Left colon (tissue), 2 donors: ENCODE results near the gene NACA2. TPM values are rescaled to one million over a fixed set of nuclear protein-coding genes. Genes with fewer than 3 reads are reported as not detected.
A peak's percentile ranks its signal among the peaks of the same experiment; 100 is the strongest.
"Not testable (repeated sequence)": the region's sequence is repeated elsewhere in the genome, so short reads cannot be mapped to it uniquely, and the experiment has no call there.

Experiments used
- ATAC-seq: fragments of 200-7000 bp; cut with Tn5 transposase; one replicate; pipeline ENCODE4 v1.9.1; 2020; ENCODE audit warnings: mild to moderate bottlenecking, moderate library complexity
- DNase-seq, 2 donors: peaks; one replicate each; pipeline ENCODE4 v3.0.0-alpha.2; 2020
- intact Hi-C, 2 donors: fragments of 100-400 bp; cut with DNase I in 1 of 2; cut with micrococcal nuclease in 1 of 2; formaldehyde crosslinking; loops; one replicate each; pipeline versions ENCODE4 v1.11.2 to v1.14.0; 2022; cut with DNase I, micrococcal nuclease
- total RNA-seq, 2 donors: library from RNA; stranded (reverse); fragmentation: NEBNext Ultra II Directional; extraction: Animal tissue kit (Norgen Biotek cat#: 25700); gene quantifications; one replicate each; pipeline ENCODE4 v1.2.1, GENCODE V29; 2021
- donor health status: DM: no; HTN: no; CAD: no.
- donor health status: DM: yes; HTN: yes; CAD: no.

NACA2 gene
- total RNA-seq, 2 donors from 2014 or later = not detected

DNA sequence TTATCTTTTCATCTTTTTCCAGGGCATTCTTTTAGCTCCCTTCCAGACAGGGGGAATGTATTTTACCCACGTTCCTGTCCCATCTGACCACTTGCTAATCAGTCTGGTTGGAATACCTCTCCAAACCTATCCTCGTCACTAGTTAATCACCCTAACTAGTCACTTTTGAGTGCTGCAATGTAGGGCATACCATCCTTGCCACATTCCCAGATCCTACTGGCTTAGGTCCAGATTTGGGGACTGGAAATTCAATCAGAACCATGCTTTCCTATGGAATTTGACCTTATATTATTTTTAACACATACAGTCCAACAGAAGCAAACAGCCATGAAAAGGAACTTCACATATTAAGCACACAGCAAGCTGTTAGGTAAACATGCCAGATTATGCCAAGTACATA, 29.7 kb downstream of the NACA2 start:
- DNase-seq (no peak), ATAC-seq (no peak)
- intact Hi-C loops = no loop called here

DNA sequence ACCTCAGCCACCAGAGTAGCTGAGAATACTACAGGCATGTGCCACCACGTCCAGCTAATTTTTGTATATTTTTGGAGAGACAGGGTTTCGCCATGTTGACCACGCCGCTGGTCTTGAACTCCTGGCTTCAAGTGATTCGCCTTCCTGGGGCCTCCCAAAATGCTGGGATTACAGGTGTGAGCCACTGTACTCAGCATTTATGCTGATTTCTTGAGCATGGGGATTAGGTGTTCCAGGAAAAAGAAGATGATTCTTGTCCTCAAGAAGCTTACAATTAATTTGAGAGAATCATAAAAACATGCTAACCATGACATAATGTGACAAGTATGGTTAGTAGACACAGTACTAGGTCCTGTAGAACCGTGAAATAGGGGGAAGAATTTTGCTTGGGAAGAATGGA, 30.9 kb downstream of the NACA2 start:
- no peak for DNase-seq
- ATAC-seq = no peak
- intact Hi-C loops = no loop called here

DNA sequence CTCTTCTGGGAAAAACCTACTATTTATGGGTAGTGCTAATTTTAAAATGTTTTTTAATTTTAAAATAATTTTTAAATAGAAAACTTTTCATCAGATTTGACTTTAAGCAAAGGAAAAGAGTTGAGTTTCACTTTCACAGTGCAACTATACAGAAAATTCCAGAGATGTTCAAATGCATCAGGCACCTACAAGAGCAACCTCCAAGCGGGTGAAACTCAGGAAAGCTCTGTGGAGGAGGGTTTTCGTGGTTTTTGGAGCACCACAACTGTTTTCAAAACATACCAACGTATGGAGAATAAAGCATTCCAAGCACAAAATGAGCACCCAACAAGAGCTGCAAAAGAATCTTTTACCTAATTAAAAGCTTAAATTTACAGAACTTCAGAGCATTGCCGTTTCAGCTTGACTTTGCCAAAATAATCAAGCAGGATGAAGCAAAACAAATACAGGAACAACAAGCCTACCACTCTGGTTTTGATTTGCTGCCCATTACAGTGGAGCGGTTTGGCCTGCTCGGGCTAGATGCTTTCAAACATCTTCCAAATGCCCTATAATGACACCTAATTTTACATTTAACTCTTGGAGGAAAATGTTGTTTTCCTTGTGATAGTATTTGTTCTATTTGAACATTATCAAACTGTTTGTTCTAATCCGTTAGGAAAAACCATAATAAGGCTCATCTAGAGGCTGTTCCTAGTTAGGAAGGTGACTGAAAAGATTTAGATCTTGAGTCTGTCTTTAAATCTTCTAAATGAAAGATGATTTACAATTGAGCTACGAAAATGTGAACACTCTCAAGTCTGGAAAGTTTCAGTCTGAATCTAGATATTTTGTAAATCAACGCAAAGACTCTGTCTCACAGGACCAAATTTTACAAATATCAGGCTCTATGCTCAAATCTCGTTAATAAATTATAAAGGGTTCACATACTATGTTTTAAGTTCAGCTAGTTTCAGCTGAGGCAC, 34.5 kb downstream of the NACA2 start:
- intact Hi-C loops = loop anchor here in 1 of 2 donors (10.0 kb wide), 1 partner anchor 142 kb away; no protein-coding TSS in a partner anchor
- ATAC-seq = no peak

DNA sequence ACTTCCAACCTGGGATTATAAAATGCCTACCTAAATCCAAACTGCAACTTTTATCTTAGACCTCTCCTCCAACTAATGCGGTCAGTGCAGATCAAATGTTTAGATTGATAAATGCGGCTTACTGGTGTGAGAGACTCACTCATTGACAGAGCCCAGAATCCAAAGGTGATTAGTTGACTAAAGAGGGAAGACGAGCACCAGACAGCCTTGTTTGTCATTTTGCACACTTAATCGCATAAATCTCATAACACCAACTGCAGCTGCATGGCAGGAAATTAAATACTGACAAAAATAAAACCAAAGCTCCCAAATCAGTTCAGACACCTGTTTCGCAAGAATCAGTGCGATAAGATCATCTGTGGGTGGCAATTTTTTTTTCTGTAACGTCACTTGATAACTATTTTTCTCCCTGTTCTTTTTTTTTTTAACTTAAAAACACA, 35.9 kb downstream of the NACA2 start:
- DNase-seq (no peak), ATAC-seq (no peak)
- intact Hi-C loops = loop anchor here in 1 of 2 donors (10.0 kb wide), 1 partner anchor 140 kb away; no protein-coding TSS in a partner anchor

More for the DNA sequence above, 34.5 kb downstream of the NACA2 start:
- DNase-seq = no peak

DNA sequence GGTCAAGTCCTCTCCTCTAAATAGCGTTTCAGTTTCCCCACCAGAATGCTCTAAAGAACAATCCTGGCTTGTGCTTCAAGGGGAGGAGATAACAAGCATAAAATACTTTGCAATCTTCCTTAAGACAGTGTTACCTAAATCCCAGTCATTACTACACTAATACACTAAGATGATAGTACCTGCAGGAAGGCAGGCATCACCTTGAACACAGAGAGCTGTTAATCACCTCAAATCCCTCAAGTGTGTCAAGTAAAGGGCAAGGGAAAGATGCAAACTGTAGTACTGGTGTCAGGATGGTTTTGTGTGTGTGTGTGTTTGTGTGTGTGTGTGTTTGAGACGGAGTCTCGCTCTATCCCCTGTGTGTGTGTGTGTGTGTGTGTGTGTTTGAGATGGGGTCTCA, 36.8 kb downstream of the NACA2 start:
- ATAC-seq (no peak), DNase-seq (no peak)
- intact Hi-C loops = loop anchor here (5.0 to 10.0 kb wide), 2 partner anchors 137 to 139 kb away; no protein-coding TSS in a partner anchor

DNA sequence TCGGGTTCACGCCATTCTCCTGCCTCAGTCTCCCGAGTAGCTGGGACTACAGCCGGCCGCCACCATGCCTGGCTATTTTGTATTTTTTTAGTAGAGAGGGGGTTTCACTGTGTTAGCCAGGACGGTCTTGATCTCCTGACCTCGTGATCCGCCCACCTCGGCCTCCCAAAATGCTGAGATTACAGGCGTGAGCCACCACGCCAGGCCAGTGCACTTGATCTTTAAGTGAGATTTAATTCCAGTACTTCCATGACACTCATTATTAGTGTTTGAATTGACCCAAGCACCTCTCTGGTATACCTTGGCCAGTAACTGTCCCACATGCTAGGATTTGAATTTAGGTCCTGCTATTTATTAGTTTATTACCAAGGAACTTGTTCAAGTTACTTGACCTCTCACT, 38.5 kb downstream of the NACA2 start:
- intact Hi-C loops = loop anchor here (5.0 to 10.0 kb wide), 2 partner anchors 135 to 138 kb away; no protein-coding TSS in a partner anchor
- ATAC-seq, DNase-seq: not testable (repeated sequence)

DNA sequence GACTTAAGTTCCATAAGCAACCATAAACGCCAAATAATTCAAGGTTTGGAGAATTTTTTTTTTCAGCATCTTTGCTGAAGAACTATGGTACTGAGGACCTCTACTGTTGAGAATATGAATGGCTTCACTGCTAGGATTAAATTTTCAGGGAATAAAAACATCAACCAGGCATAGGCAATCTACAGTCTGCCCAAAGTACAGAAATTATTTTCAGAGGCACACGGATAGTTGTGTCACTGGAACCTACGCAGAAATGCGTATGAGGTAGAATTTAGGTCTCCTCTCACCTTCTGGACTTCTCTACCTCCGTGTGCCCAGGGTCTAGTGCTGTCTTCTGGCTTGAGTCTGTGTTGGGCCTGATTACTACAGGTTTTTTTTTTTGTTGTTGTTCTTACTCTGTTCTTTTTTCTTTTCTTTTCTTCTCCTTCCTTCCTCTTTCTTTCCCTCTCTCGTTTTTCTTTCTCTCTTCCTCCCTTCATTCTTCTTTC, 39.7 kb downstream of the NACA2 start:
- no peak for DNase-seq
- ATAC-seq = peak; percentile 53
- intact Hi-C loops = loop anchor here (5.0 to 10.0 kb wide), 2 partner anchors 134 to 136 kb away; no protein-coding TSS in a partner anchor

DNA sequence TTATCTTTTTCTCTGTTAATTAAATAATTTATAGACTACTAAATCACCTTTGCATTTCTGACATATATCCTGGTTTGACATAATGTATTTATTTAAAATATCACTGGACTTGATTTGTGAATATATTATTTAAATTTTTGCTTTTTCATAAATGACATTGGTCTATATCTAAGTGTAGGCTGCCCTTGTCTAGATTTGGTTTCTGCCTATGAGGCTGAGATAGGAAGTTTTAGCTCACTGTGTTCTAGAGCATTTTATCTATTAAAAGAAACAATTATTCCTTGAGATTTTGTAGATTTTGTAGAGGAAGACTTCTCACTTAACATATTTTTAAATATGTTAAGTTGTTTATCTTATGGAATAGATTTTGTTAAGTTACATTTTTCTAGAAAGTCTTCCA, 43.9 kb downstream of the NACA2 start:
- intact Hi-C loops = no loop called here
- no peak for DNase-seq
- ATAC-seq = no peak

DNA sequence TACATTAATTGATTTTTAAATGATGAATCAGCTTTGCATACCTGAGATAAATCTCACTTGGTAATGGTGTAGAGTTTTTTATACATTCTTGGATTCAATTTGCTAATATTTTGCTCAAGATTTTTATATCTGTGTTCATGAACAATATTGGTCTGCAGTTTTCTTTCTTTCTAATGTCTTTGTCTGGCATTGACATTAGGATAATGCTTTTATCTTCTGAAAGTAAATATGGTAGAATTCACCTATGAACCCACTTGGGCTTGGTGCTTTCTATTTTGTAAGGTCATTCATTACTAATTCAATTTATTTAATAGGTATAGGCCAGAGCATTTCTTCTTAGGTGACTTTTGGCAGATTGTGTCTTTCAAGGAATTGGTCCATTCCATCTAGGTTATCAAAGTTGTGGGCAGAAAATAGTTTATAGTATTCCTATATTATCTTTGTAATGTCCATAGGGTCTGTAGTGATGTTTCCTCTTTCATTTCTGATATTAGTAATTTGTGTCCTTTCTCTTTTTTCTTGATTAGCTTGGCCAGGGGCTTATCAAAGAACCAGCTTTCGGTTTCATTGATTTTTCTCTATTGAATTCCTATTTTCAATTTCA, 45.6 kb downstream of the NACA2 start:
- ATAC-seq = no peak
- intact Hi-C loops = no loop called here
- DNase-seq = no peak

DNA sequence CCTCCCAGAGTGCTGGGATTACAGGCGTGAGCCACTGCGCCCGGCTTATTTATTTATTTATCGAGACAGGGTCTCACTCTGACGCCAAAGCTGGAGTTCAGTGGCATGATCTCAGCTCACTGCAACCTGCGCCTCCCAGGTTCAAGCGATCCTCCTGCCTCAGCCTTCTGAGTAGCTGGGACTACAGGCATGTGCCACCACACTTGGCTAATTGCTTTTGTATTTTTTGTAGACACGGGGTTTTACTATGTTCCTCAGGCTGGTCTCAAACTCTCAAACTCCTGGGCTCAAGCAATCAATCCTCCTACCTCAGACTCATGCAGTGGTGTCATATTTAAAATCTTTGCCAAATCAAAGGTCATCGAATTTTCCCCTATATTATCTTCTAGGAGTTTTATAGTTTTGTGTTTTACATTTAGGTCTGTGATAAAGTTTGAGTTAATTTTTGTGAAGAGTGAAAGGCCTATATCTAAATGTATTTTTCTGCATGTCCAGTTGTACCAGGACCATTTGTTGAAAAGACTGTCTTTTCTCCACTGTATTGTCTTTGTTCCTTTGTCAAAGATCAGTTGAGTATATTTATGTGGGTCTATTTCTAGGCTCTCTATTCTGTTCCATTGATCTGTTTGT, 47.1 kb downstream of the NACA2 start:
- intact Hi-C loops = no loop called here
- DNase-seq (no peak), ATAC-seq (no peak)

DNA sequence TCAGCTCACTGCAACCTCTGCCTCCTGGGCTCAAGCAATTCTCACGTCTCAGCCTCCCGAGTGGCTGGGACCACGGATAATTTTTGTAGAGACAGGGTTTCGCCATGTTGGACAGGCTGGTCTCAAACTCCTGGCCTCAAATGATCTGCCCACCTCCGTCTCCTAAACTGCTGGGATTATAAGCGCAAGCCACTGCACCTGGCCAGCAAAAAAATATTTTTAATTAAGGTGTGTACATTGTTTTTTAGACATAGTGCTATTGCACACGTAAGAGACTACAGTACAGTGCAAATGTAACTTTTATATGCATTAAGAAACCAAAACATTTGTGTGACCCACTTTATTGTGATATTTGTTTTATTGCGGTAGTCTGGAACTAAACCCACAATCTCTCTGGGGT, 49.0 kb downstream of the NACA2 start:
- ATAC-seq (no peak), DNase-seq (no peak)
- intact Hi-C loops = no loop called here

DNA sequence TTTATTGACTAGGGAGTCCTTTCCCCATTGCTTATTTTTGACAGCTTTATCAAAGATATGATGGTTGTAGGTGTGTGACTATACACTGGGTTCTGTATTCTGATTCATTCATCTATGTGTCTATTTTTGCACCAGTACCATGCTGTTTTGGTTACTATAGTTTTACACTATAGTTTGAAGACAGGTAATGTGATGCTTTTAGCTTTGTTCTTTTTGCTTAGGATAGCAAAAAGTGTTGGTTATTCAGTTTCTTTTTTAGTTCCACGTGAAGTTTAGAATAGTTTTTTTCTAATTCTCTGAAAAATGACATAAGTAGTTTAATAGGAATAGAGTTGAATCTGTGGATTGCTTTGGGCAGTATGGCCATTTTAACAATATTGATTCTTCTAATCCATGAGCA, 50.1 kb downstream of the NACA2 start:
- intact Hi-C loops = no loop called here
- DNase-seq (no peak), ATAC-seq (no peak)

Other genes starting within 250 kb of the NACA2 start
- 10 to 100 TPM in 1 of 2 donors, 1 to 10 TPM in 1; 5.8 to 11.7 TPM for gene TBX2, start 191.4 kb downstream of the NACA2 start, total RNA-seq
- gene TBX4, start 138.8 kb downstream of the NACA2 start, total RNA-seq = not detected